Activated CD4-positive, alpha-beta T cell treated with anti-CD3 and anti-CD28 coated beads for 1 hour (primary cell): ENCODE measurements around the gene USP4.
"Not testable (repeated sequence)": the region's sequence is repeated elsewhere in the genome, so short reads cannot be mapped to it uniquely, and the experiment has no call there.

ENCODE experiments used
- DNase-seq: peaks from one replicate; pipeline ENCODE4 v3.0.0-alpha.2; 2020

USP4 gene

DNA sequence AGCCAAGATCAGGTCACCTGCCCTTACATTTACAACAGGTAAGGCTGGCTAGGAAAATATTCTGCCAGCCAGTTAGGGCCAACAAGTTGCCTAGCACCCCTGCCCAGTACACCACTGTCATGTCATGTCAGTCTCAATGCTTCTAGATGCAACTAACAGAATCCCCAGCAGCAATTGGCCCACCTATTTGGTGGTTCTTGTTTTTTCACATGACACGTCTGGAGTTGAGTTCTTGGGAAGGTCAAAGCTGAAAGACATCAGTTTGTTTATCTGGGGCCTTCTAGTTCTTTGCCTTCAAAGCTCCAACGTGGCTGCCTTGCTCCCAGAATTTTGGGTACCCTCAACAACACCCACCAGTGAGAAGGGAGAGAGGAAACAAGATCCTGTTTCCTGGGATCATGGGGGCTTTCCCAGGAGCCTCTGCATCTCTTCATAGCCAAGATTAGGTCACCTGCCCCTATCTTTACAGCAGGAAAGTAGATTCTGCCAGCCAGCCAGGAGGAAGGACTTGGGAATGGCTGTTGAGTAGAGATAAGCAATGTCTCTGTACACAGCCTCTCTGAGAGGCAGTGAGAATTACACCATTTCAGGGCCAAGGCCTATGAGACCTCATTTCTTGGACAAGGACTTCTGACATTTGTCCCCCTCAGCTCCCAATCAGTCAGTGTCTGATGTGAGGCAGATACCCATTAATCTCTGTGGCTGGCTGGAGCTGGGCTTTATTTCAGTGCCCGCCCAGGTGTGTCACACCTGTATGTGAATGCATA is 9.7 kb upstream of the USP4 start:
- DNase-seq = no peak

DNA sequence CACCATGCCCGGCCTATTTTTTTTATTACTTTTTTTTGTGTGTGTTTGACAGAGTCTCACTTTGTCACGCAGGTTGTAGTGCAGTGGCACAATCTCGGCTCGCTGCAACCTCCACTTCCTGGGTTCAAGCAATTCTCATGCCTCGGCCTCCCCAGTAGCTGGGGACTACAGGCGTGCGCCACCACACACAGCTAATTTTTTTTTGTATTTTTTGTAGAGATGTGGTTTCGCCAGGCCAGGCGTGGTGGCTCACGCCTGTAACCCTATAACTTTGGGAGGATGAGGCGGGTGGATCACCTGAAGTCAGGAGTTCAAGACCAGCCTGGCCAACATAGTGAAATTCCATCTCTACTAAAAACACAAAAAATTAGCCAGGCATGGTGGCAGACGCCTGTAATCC is 8.5 kb upstream of the USP4 start:
- not testable (repeated sequence) for DNase-seq

DNA sequence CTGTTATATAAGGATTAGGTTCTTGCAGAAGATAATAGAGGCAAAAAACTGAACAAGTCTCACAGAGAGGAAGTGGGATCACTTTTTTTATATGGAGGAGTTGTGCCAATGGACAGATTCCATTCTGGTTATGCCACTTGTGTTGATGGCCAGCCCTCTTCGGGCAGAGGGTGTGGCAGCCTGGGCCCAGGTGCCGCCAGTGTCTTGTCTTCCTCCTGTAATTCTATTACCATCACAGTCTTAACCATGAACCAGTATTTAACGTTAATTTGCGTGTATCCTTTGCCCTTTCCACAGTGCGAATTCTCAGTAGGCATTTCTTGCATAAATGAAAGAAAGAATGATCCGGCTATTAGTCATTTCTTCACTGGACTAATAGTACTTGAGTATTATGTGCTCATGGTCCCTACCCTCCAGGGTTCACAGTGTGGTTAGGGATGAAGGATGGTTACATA is 7.0 kb upstream of the USP4 start:
- no peak for DNase-seq

DNA sequence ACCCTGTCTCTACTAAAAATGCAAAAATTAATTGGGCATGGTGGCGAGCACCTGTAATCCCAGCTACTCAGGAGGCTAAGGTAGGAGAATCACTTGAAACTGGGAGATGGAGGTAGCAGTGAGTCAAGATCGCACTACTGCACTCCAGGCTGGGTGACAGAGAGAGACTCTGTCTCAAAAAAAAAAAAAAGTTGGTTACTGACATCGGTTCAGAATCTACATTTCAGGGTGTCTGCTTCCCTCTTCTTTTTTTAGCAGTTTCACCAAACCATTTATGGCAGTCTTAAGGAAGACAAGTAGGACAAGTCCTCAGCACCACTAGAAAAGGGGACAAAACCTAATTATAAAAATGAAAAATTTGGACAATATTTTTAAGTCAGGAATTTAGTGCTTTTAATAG is 3.3 kb upstream of the USP4 start:
- no peak for DNase-seq

DNA sequence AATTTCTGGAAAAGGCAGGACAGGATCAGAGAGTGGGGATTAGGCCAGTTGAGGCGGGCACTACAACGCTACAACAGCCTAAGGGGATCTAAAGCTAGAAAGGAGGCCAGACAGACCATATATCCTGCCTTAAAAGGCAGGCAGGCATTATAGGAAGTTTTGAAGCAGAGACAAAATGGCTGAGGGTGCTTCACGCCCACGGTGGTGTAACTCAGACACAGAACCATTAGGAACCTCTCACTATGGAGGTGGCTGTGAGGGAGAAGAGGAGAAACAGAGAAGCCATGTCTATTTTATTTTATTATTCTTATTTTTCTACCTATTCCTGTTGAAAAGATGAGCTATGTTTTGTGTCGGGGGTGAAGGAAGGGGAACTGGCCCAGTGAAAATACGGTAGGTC is 2.1 kb upstream of the USP4 start:
- no peak for DNase-seq

DNA sequence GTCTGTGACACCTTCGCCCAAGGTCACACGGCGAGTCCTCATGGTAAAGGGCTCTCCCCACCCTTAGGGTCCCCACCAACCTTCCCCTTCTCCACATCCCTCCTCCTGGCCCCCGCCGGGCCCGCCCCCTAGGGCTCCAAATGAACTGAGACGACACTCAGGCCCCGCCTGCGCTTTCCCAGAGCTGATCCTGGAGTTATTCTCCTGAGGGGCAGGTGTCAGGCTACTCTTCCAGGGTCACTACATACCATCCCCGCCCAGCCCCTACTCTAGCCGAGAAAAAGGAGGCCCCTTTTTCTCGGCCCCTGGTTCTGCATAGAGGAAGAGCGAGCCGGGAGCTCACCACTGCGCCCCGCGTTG is 292 bp downstream of the USP4 start:
- DNase-seq = peak; percentile 15

DNA sequence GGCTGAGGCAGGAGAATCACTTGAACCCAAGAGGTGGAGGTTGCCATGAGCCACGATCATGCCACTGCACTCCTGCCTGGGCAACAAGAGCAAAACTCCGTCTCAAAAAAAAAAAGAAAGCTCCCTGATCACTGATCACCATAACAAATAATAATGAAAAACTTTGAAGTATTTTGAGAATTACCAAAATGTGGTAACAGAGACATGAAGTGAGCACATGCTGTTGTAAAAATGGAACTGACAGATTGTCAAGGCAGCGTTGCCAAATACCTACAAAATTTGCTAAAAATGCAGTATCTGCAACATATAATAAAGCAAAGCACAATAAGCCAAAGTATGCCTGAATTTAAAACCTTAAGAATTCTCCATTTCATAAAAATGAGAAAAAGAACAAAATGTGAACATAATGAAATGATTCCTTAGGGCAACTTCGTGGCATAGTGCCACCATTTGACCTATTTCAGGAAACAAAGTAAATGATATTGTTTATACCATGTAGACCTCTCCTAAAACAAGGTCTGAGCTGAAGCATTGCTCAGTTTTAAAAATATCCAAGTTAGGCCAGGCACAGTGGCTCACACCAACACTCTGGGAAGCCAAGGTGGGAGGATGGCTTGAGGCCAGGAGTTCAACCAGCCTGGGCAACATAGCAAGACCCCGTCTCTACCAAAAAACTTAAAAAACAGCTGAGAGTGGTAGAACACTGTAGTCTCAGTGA is 5.8 kb downstream of the USP4 start:
- no peak for DNase-seq

DNA sequence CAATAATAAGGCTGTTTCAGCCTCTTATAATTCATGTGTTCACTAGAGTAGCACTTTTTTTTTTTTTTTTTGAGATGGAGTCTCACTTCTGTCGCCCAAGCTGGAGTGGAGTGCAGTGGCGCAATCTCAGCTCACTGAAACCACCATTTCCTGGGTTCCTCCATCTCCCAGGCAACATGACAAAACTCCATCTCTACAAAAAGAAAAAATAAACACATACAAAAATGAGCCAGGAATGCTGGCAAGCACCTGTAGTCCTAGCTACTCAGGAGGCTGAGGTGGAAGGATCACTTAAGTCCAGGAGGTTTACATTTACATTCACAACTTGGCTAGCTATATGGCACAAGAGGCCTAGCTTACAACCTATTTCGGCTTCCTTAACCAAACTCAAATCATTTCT is 6.8 kb downstream of the USP4 start:
- no peak for DNase-seq

DNA sequence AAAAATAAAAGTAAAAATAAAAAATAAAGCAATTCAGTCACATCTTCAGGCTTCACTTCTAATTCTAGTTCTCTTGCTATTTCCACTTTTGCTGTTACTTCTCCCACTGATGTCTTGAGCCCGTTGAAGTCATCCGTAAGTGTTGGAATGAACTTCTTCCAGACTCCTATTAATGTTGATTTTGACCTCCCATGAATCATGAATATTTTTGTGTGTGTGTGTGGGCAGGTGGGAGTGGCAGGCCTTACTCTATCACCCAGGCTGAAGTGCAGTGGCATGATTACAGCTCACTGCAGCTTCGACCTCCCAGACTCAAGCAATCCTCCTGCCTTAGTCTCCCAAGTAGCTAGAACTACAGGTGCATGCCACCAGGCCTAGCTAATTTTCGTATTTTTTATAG is 10.7 kb downstream of the USP4 start:
- DNase-seq = no peak

DNA sequence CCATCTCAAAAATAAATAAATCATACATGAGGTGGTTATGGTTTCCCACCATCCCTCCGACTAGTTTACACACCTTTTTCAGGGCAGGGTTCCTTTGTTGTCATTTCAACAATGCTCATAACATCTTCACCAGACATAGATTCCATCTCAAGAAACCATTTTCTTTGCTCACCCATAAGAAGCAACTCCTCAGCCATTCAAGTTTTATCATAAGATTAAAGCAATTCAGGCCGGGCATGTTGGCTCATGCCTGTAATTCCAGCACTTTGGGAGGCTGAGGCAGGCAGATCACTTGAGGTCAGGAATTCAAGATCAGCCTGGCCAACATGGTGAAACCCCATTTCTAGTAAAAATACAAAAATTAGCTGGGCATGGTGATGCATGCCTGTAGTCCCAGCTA is 11.5 kb downstream of the USP4 start:
- DNase-seq = not testable (repeated sequence)

DNA sequence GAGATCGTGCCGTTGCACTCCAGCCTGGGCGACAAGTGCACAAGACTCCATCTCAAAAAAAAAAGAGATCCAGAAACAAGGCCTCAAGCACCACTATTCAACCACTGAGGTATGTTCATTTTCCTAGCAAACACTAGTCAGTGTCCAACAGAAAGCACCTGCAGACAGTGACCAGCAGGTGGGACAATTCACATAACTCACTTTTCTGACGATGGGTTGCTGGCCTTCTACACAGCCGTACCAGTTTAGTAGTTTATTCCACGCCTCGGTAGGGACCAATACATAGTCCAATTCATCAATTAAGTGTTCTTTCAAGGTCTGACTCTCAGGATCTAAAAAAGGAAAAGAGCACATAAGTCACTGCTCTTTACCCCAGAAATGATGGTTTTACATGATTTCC is 12.4 kb downstream of the USP4 start:
- no peak for DNase-seq

DNA sequence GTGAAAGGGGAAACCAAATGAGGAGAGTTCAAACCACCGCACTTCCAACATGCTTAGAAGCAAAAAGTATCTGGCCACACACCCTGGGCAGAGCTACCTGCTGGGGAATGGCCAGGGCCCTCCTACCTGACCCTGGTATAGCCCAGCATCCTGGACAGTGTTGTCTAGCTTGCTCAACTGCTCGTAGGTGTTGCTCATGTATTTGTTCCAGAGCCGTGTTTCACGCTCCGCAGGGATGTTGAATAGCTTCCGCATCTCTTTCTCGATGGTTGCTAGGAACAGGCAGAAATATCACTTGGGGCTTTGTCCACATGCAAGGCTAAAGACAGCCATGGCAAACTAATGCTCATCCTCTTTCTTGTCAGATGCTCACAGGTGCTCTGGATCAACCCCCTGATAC is 15.1 kb downstream of the USP4 start:
- no peak for DNase-seq

DNA sequence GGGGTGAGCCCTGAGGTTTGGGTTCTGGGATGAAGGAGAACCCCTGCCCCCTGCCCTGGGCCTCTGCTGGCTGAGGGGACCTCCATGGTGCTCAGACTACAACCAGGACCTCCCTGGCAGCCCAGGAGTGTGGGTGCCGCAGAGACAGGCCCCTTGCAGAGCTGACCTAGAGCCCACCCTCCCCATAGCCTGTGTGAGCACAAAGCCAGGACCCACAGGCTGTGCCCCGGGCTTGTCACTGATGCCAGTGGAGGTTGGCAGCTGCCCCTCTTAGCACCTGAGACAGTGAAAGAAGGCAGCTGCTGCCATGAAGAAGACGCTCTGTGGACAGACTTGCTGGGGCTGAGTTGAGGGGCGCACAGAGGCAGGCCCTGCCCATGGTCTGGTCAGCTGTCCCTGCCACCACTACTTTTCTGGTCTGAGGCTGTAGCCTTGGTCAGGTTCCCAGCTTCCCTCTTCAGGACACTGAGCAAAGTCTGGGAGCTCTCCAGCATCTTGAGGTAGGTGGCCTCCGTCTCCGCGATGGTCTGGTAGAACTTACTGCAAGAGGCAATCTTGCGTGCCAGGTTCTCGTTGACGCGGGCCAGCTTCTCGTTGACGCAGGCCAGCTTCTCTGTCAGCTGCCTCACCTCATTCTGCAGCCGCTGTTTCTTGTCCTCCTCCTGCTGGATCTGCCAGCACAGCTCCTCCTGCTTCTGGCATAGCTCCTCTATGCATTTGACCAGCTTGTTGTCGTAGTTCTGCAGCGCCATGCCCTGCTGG is 23.0 kb downstream of the USP4 start:
- DNase-seq = no peak

DNA sequence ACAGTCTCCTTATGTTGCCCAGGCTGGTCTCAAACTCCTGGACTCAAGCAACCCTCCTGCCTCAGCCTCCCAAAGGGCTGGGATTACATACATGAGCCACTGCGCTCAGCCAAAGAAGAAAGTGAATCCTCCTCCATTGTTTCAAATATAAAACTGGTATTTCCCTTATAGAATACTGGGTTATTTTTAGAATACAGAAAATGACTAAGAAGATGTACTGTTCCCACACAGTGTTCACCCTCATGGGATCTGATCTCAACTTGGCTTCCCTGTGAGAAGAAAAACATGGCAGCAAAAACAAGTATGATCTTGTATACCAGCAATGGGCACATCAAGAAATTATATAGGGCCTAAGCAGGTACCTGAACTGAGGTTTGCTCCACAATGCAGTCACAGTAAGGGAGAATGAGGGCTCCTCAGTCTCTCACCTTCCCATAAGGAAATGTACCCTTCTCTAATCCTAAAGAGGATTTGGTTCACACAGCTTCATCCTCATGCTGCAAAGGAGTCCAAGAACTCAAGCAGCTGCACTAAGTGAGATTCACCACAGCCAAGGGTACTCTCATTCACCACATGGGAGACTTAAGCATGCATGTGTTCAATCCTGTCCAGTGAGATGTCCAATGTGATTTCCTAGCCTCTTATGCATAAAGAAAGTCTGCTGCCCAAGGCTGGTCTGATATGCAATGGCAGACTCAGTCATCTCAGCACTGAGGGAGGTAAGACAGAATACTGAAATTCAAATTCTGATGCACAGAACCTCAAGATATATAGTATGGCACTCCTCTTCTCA is 25.8 kb downstream of the USP4 start:
- no peak for DNase-seq

DNA sequence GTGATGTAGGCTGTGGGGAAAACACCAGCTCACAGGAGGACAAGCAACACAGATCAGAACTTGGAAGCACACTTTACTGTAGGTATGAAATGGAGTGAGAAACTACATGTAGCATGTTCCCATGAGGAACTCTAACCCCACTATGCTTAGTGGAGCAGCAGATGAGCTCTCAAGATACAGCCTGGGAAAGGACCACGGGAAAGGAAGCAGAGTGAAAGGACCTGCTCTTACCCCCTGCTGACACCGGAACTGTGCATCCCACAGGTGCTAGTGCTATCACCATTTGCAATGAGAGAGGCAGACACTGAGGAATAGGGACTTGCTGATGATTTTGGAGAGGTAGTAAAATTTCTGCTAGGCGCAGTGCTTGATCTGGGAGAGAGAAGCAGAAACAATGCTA is 28.6 kb downstream of the USP4 start:
- no peak for DNase-seq

DNA sequence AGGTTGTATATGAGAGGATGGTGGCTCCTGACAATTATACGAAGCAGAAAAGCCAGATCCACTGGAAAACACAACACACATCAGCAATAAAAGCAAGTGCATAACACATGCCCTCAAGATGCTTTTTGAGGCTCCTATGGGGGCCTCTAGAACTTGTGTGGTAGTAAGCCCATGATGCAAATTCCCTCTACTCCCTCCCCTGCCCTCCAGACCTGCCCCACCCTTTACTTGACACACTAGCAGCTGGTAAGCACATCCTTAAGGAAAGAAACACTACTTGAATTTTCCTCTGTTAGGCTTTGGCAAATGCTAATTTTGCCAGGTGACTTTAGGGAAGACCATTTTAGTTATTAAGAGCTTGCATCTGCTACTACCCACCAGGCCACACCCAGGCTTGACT is 29.2 kb downstream of the USP4 start:
- no peak for DNase-seq

DNA sequence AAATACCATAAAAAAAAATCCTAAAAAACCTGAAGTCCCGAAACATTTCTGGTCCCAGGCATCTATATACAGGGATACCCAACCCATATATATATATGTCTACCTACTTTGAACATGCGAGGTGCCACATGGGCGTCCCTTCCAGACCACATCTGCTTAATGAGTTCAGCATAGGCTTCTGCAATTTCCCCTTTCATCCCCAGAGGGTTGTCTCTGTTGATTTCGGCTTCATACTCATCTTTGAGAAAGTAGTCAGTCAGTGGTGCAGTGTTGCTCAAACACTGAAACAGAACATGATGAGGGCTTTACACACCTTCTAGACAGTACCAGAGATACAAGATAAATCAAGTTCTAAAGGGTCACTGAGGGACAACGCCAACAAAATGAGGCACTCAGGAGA is 34.2 kb downstream of the USP4 start:
- DNase-seq = no peak

DNA sequence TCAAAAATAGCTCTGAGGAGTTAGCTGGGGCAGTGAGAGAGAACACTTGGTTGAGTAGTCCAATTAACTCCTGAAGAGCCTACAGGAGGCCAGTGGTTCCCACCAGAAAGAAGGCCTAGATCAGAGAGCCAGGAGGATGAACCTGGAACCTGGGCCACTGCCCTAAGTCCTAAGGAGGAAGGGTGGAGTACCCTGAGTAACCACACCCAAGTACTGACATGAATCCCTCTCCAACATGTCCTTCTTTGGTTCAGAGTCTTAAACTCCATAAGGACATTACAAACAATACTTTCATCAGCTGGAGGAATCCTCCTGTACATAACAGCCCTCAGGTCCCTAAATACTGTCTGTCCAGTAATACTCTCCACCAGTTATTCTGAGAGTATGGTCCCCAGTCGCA is 37.2 kb downstream of the USP4 start:
- no peak for DNase-seq

DNA sequence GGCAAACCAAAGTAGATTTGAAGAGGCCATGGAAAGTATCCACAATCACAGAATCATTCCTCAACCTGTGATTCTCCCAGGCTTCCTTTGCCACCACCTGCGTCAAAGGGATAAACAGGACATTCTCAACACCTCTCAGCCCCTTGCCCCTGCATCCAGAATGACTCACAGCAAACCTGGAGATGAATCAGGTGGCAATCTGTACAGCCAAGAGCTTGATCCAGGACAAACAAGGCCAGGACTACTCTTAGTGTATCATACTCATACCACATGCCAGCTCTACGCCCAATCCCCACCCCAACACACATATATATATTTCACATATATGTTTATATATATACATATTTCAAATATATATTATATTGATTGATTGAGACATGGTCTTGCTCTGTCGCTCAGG is 39.3 kb downstream of the USP4 start:
- no peak for DNase-seq

DNA sequence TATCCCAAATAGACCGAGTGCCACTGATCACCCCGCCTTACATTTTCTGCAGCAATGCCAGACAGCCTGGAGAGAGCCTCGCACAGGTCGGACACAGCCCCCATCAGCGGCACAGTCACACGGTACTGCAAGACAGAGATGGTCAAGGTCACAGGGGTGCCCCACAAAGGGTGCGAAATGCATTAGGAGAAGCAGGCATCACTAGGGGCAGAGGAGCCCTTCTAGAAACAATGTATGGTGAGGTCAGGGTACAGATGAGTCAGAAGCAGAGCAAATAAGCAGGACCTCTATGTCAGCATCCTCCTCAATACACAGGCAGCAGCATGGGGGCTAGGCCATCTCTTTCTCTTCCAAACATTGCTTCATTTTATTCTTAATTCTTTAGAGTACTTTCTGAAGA is 41.3 kb downstream of the USP4 start:
- no peak for DNase-seq

DNA sequence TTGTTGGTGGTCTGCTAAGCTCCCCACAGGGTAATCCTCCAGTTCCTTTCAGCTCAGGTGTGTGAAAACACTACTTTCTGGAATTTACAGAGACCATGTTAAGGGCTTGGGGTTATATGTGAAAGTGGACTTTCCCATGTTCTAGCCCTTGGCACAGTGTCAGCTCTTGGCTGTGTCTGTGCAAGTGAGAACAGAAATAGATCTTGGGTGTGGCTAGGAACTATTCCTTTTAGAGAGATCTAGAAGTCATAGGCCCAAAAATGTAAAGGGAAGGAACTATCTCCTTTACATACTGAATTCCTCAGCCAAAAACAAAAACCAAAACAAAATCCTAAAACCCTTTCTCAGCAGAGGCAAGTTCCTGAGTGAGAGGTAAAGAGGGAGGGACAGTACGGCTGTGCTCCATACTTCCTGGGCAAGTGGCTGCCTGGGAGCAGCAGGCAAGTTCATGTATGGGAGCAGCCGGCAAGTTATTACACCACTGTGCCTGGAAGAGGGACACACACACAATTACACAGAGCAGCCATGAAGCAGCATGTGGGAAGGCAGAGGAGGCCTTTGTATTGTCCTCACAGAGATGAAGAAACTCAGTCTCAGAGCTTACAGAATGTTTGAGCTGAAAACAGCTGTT is 43.0 kb downstream of the USP4 start:
- DNase-seq = no peak

DNA sequence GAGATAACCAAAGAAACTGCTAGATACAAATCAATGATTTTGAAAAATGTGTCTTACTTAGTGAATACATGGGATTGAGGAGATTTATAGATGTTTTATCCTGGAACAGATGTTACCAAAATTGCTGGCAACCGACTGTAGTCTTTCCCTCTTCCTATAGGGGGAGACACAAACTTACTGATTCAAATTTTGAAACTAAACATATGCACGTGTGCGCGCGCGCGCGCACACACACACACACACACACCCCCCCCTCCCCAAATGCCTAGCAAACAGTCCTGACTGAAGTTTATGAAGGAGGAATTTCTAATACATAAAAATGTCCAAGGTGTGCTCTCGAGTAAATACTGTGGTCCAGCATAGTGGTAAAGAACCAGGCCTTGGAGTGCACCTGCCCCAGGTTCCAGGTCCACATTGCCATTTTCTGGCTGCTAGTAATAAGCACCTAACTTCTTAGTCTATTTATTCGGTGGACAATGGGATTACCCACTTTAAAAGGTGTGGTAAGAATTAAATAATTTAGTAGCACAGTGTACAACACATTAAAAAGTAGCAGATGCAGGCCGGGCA is 44.3 kb downstream of the USP4 start:
- peak; percentile 10 for DNase-seq
